ENCODE results near the gene NRTN. TPM values are rescaled to one million over a fixed set of nuclear protein-coding genes. Genes with fewer than 3 reads are reported as not detected.

The NRTN gene
- total RNA-seq, 1 experiment from 2014 or later: 3.9 TPM

- POLR2A ChIA-PET (ENCODE audit: unreplicated experiment): interaction anchor here (0.6 kb wide), 1 partner anchor 75 kb away, joined by 4 read pairs; the partner anchor contains the start of gene NDUFA11
- Histone ChIP-seq H4K20me1 (ENCODE audit: low read length) (no peaks in the 10 kb centered on the region), H3K9ac (ENCODE audit: low read length) (peak overlapping the region; percentile 68), H3K4me3 (ENCODE audit: low read length) (peak overlapping the region; percentile 59), H3K9me2 (replicated peaks; ENCODE audit: low read length) (no peaks in the 10 kb centered on the region), H3F3A (ENCODE audit: low read length, unreplicated experiment) (no peaks in the 10 kb centered on the region), H3K4me2 (ENCODE audit: low read length) (peak overlapping the region; percentile 77), H3K27me3 (ENCODE audit: low read length) (no peaks in the 10 kb centered on the region), H3K4me1 (ENCODE audit: insufficient read depth, low read length) (peaks cover 14% of the 10 kb centered on the region; the same call in 1 of the 2 replicates), H2AFZ (ENCODE audit: low read length) (peak overlapping the region; percentile 83), H3K27ac (ENCODE audit: low read length) (peak overlapping the region; percentile 35; the same call in 1 of the 2 replicates), H3K36me3 (ENCODE audit: low read depth, low read length) (no peaks in the 10 kb centered on the region), H3K9me3 (ENCODE audit: low read length) (no peaks in the 10 kb centered on the region), H3K79me2 (ENCODE audit: low read length) (no peaks in the 10 kb centered on the region)
- ATAC-seq (peak; percentile 64), DNase-seq (peak; percentile 88)
- BruUV-seq (replicated peaks): no TSS peak
- TF ChIP-seq CTCF (conservative IDR thresholded peaks at IDR 0.05; ENCODE audit: low read depth, low read length): no peak
- no peak for TF ChIP-seq EZH2phosphoT487 (IDR thresholded peaks at IDR 0.05; ENCODE audit: borderline replicate concordance, low read length)
- TF ChIP-seq EZH2 (IDR thresholded peaks at IDR 0.05; ENCODE audit: low read length, unreplicated experiment): no peak
- CTCF ChIA-PET: interaction anchor here (1.9 kb wide), 1 partner anchor 24 kb away, joined by 11 read pairs; no protein-coding TSS in a partner anchor
- intact Hi-C loops (cut with micrococcal nuclease): no loop called here
Measured at GRCh38 chr19:5827891-5828660, 23.2 kb downstream of the NRTN start.

- peak overlapping the region; percentile 77 for H3K4me2 ChIP-seq (ENCODE audit: low read length)
- TSS peak; percentile 99 for BruUV-seq (replicated peaks)
Measured at GRCh38 chr19:5828661-5829566, 24.0 kb downstream of the NRTN start.

More at GRCh38 chr19:5828661-5829566, 24.0 kb downstream of the NRTN start:
- Histone ChIP-seq H3K79me2 (ENCODE audit: low read length) (no peaks in the 10 kb centered on the region), H2AFZ (ENCODE audit: low read length) (no peak overlapping the region), H3K36me3 (ENCODE audit: low read depth, low read length) (no peaks in the 10 kb centered on the region), H3K9me2 (replicated peaks; ENCODE audit: low read length) (no peaks in the 10 kb centered on the region), H3K4me1 (ENCODE audit: insufficient read depth, low read length) (peaks cover 14% of the 10 kb centered on the region; the same call in 1 of the 2 replicates), H3F3A (ENCODE audit: low read length, unreplicated experiment) (no peaks in the 10 kb centered on the region), H3K4me3 (ENCODE audit: low read length) (peak overlapping the region; percentile 59; the same call in 1 of the 2 replicates), H3K27me3 (ENCODE audit: low read length) (no peaks in the 10 kb centered on the region), H4K20me1 (ENCODE audit: low read length) (no peaks in the 10 kb centered on the region), H3K27ac (ENCODE audit: low read length) (no peak overlapping the region), H3K9ac (ENCODE audit: low read length) (peak overlapping the region; percentile 68), H3K9me3 (ENCODE audit: low read length) (no peaks in the 10 kb centered on the region)
- CTCF ChIA-PET: interaction anchor here (1.9 kb wide), 1 partner anchor 25 kb away, joined by 11 read pairs; no protein-coding TSS in a partner anchor
- TF ChIP-seq EZH2phosphoT487 (IDR thresholded peaks at IDR 0.05; ENCODE audit: borderline replicate concordance, low read length) (no peak), EZH2 (IDR thresholded peaks at IDR 0.05; ENCODE audit: low read length, unreplicated experiment) (no peak), CTCF (conservative IDR thresholded peaks at IDR 0.05; ENCODE audit: low read depth, low read length) (no peak)
- no peak for ATAC-seq
- DNase-seq: no peak
- POLR2A ChIA-PET (ENCODE audit: unreplicated experiment): no interaction called here
- intact Hi-C loops (cut with micrococcal nuclease): no loop called here
